NOMO-1 treated with dmso at 0.1 percent for 144 hours (cell line): ENCODE results near the gene LINGO1.
A peak's percentile ranks its signal among the peaks of the same experiment; 100 is the strongest.

Source experiments
- DNase-seq: peaks from one replicate; lab custom pipeline; 2025; ENCODE audit not compliant: unreplicated experiment; lab: John Stamatoyannopoulos, UW

LINGO1 gene

DNA sequence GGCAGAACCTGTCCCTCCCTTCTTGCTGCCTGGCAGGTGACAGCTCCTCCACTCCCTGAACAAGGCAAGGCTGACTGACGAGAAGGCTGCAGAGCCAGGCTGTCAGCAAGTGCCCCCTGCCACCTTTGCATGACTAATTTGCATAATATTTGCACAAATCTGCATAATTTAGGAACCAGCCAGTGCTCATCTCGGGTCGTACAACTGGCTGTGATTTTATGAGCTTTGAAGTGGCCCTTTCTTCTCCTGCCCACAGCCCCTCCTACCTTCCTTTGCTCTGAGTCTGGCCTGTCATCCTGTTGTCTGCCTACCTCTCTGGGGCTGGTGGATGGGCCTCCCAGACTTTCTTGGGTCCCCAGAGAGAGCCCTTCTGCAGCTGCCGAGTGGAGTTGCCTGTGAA, 58.9 kb downstream of the LINGO1 start:
- DNase-seq: no peak

DNA sequence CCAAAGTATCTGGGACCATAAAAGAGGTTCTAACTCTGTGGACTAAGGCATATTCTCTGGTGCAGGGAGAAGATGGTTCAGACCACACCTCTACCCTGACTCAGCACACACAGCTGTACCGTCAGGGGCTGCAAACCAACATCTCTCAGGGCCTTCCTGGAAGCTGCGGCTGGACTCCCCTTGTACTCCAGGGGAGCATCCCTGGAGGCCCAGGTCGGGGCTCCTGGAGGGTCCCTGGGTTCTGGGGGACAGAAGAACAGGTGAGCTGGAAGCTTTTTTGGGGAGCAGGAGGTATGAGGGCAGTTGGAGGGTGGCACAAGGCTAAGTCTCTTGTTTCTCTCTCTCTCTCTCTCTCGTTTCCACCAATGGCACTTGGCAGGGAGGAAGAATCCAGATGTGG, 60.5 kb downstream of the LINGO1 start:
- DNase-seq: no peak

DNA sequence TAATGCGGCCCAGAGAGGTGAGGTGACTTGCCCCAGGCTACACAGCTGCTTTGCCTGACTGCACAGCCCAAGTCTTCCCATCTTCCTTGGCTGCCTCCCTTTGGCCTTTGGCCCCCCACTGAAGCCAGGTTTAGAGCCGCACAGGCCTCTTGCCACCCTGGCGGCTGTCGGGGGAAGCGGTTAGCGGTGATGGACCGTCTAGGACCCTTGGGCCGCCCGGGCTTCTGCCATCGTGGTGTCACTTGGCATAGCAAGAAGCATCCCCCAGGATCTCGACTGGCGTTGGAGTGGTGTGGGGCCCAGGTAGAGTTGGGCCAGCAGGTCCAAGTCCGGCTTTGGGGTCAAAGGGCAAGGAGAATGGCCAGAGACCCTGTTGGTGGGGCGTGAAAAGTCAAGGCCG, 61.0 kb downstream of the LINGO1 start:
- DNase-seq: no peak

DNA sequence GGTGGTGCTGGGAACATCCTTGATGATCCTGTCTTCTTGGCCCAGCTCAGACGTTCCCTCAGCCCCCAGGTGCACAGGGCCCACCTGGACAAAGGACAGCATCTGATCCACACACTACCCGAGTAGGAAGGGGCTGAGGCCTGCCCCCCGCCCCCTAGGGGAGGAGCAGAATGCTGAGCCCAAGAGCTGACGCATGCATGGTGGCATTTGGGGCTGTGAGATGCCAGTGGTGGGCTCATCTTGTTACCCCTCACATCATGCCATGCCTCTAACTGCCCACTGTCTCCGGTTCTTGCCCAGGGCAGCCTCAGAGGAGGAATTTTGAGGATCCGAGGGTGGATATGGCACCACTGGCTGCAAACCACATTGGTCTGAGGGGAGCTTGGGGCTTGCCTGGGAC, 61.5 kb downstream of the LINGO1 start:
- no peak for DNase-seq

DNA sequence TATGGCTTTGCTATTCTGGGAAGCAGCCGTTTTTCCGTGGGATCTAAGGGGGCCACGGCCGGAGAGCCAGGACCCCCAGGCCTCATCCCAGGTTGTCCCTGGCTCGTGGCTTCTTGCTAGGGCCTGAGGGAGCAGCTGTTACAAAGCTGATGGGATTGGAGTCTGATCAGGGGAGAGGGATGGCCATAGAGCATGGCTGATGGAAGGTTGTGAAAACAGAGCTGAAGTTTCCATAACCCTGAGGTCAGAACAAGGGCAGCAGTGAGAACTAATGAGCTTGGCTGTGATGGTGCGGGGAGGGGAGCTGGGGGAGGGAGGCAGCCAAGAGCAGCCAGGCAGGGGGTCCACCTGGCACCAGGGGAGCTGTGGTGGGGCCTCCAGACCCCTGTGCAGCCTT, 63.0 kb downstream of the LINGO1 start:
- DNase-seq: no peak

DNA sequence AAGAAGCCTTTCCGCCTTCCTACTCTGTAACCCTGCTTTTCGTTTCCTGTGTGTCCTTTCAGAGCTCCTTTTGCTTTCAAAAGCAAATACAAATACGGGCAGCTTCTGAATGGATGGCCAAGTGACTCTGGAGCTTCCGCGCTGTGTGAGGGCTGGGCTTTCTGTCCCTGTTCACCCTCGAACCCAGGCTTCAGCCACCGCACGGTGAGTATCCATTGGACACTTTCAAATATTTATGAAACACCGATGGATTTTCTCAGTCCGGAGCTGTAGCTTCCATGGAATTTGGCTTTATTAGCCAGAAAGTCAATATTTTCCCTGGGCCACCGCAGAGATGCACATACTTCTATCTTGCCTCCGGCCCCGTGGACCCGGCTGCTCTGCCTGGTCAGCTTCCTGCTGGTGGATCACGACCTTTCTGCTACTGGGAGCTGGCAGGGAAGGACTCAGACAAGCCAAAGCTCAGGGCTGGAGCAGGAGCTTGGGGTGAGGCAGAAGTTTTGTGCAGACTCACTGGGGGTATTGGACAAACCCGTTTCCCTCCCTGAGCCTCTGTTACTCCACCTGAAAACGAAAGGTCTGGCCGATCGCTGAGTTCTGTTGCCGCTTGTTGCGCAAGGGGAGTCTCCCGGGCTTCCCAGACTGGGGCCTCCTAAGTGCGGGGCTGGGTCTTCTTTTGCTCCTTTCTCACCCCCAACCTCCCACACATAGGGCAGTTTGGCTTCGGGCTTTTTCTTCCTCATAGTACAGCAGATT, 63.6 kb downstream of the LINGO1 start:
- peak; percentile 53 for DNase-seq

DNA sequence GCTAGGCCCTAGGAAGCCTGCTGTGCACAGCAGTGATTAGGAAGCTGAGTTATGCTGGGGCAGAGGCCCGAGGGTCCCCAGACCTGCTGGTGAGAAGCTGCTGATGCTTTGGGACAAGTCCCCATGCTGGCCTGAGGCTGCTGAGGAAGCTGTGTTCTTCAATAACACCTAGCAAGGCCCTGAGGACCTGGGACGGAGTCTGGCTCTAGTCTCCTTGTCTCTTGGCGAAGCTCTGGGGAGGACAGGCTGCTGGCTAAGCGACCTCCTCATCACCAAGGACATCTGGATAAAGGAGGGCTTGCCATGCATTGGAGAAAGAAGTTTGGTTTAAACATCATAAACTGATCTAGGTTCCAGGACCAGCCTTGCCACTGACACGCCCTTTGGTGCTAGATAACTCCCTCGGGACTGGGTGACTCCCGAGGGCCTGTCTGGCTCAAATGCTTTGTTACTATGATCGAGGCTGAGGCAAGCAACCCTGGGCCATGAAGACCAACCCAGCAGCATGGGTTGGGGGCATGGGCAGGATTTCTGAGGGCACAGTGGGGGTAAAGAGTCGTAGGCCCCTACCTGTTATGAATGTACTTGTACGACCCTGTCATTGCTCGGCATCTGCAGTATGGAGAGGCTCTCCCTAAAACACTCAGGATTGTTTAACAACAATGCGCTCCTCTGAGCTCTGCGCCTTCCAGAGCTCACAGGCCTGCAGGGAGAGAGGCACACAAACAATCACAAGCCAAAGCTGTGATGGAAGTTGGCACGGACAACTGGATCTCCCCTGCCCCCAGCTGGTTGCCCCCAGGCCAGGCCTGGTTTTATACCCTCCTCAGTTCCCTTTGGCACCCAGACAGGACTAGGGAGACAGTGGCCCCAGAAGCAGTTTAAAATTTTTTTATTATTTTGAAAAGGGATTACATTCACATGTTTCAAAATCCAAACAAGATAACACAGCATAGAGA, 64.4 kb downstream of the LINGO1 start:
- no peak for DNase-seq

DNA sequence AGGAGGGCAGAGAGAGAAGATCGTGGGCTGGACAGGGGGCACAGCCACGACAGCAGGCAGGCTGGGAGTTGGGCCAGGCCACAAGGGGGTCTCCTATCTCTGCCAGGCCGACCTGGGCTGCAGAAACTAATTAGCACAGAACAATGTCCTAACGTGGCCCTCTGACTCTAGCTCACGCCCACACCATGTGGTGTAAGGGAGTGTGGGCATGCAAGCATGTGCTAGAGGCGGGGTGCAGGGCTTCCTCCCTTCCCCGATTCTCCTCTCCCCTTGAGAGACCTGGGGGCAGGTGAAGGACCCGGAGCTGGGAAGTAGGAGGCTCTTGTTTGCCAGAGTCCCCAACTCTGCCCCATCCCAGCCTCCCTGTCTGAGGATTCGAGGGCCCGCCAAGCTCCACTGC, 65.5 kb downstream of the LINGO1 start:
- DNase-seq: no peak

DNA sequence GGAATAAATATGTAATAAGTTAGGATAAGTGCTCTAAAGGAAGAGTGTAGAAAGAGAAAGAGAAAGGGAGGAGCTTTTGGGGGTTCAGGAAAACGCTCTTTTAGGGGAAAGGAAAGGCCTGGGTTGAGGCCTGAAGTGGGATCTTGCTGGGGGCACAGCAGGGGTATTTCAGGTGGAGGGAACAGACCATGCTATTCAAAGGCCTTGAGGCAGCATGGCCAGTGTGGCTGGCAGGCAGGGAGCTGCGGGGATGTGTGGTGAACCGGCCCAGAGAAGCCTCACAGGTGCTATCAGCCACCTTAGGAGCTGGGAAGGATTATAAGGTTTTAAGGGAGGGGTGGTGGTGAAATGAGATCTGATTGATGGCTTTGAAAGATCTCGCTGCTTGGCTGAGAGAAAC, 66.6 kb downstream of the LINGO1 start:
- no peak for DNase-seq

DNA sequence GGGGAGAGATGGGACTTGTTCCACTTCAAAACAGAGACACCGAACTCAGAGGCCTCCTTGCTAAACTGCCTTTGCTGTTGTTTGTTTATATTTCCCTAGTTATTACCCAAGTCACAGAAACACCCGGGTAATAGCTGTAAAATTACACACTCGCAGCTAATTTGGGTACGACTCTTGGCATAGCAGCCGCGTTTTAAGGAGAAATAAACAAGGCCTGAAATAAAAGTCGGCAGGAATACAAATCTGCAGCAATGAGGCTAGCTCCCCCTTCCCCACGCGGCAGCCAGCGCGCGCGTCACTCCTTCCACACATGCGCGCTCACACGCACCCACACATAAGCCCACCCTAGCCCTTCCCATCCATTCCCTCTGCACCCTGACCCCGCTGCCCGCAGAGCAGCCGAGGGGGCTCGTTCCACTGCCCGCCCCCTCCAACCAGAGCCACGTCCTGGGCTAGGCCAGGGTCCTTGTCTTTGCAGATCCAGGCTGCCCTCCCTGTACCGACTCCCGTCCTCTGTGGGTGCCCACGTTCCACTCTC, 67.3 kb downstream of the LINGO1 start:
- DNase-seq: no peak

DNA sequence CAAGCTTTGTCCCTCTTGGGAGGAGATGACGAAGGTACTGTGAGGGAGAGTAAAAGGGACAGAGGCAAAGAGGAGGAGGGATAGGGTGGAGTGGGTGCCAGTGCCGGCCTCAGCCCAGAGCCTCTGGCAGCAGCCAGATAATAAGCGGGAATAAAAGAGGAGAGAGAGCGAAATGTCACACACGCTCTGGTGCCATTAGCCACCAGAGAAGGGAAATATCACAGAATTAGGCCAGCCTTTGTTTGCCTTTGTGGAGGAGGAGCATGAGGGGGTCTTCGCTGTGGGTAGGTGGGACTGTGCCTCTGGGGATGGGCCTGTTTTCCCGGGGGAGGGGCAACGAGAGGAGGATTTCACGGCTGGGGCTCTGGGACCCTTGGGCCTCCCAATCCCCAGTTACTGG, 67.8 kb downstream of the LINGO1 start:
- DNase-seq: no peak

DNA sequence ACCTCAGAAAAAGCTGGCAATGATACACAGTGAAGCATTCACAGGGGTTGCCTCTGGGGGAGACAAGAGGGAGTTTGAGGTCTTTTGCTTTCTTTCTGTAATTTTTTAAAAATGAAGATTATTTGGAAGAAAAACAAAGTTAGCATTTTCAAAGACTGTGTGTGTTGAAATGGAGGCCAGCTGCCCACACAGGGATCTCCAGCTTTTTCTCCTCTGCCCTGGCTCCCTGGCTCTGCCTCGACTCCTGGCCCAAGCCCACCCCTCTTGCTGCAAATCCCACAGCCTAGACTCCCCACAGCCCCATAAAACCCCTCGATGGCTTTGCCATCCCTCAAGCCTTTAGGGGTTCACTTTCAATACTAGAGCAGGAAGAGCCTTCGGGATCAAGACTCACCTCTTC, 68.4 kb downstream of the LINGO1 start:
- DNase-seq: no peak

DNA sequence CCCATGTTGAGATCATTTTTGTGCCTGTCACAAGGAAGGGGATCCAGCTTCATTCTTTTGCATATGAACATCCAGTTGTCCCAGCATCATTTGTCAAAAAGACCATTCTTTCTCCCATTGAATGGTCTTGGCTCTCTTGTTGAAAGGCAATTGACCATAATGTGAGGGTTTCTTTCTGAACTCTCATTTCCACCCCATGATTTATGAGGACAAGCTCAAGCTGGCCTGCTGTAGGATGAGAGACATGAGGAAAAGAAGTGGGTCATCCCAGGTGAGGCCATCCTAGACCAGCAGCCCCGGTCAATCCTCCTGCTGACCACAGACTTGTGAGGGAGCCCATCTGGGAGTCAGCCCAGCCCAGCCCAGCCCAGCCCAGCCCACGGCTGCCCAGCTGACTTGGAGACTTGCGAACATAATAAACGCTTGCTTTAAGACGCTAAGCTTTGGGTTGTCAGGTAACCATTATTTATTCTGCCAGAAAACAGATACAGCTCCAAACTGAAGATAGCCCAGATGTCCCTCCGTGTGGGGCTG, 69.0 kb downstream of the LINGO1 start:
- DNase-seq: no peak
